Endothelial cell (in vitro differentiated cells): ENCODE measurements around the gene CD59. TPM values are rescaled to one million over a fixed set of nuclear protein-coding genes. Genes with fewer than 3 reads are reported as not detected.

ENCODE experiments used
- DNase-seq: peaks from one replicate; pipeline ENCODE4 v3.0.0; 2021; ENCODE audit warnings: low spot score
- H3K27ac Mint-ChIP-seq: one replicate; pipeline ENCODE4 v1.8.0; 2021; ENCODE audit warnings: mixed read lengths, inconsistent platforms; ENCODE audit not compliant: unreplicated experiment
- H3K27me3 Mint-ChIP-seq: one replicate; pipeline ENCODE4 v1.8.0; 2021; ENCODE audit warnings: mild to moderate bottlenecking, moderate library complexity, mixed read lengths, inconsistent platforms; ENCODE audit not compliant: unreplicated experiment
- H3K36me3 Mint-ChIP-seq: one replicate; pipeline ENCODE4 v1.8.0; 2021; ENCODE audit warnings: mild to moderate bottlenecking, low read depth, mixed read lengths, inconsistent platforms; ENCODE audit not compliant: unreplicated experiment
- H3K4me1 Mint-ChIP-seq: one replicate; pipeline ENCODE4 v1.8.0; 2021; ENCODE audit warnings: mild to moderate bottlenecking, mixed read lengths, inconsistent platforms; ENCODE audit not compliant: unreplicated experiment
- H3K4me3 Mint-ChIP-seq: one replicate; pipeline ENCODE4 v1.8.0; 2021; ENCODE audit warnings: mild to moderate bottlenecking, mixed read lengths, inconsistent platforms; ENCODE audit not compliant: unreplicated experiment
- H3K9me3 Mint-ChIP-seq: one replicate; pipeline ENCODE4 v1.8.0; 2021; ENCODE audit warnings: mixed read lengths, inconsistent platforms; ENCODE audit not compliant: unreplicated experiment
- CTCF ChIP-seq: fragments of 200-600 bp; sonication (generic); IDR thresholded peaks from one replicate; pipeline ENCODE4 v1.5.0; 2021; ENCODE audit warnings: antibody characterized with exemption; ENCODE audit not compliant: unreplicated experiment
- total RNA-seq: library from RNA; stranded (reverse); fragmentation: NEBNext Ultra II Directional; extraction: Animal tissue kit (Norgen Biotek cat#: 25700); gene quantifications from one replicate; pipeline ENCODE4 v1.2.1, GENCODE V29; 2021; ENCODE audit not compliant: unreplicated experiment

Gene CD59
- total RNA-seq, 1 donor from 2014 or later, result 101 TPM

DNA sequence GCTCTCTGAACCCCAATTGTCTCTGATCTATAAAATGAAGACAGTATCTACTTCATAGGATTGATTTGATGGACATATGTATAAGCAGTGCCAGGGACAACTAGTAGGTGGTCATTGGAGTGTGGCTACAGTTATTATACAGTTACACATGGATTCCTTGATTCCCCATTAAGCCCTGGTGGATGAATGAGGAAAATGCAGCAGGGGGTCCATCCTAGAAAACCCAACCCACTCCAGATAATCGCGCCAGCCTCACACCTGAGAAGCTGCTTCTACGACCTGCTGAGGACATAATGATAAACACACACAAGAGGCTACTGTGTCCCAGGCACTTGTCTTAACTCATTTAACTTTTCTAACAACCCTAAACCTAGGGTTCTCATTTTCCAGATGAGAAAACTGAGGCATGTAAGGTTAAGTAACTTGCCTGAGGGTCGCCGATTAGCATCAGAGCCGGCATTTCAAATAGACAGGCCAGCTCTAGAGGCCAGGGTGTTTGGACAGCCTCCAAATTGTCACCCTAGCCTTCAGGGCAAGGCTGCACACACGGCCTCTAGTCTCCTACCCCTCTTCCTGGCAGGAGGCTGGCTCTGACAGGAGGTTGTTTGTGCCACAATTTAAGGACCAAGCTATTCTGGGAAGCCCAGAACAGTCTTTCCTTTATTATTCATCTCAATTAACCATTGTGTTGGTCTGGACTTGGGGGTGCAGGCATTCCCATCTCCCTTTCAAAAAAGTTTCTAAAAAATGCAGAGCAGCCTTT is 31.8 kb downstream of the CD59 start:
- H3K27ac Mint-ChIP-seq, result no peak overlapping the region
- no peak overlapping the region for H3K4me3 Mint-ChIP-seq
- H3K9me3 Mint-ChIP-seq, result no peaks in the 10 kb centered on the region
- H3K36me3 Mint-ChIP-seq, result no peaks in the 10 kb centered on the region
- peaks cover 21% of the 10 kb centered on the region for H3K4me1 Mint-ChIP-seq
- no peak for TF ChIP-seq CTCF
- no peak for DNase-seq
- peaks cover 12% of the 10 kb centered on the region for H3K27me3 Mint-ChIP-seq

- H3K4me3 Mint-ChIP-seq, result no peak overlapping the region
- no peak overlapping the region for H3K27ac Mint-ChIP-seq
- peaks cover 21% of the 10 kb centered on the region for H3K4me1 Mint-ChIP-seq
- H3K27me3 Mint-ChIP-seq, result peaks cover 12% of the 10 kb centered on the region
- no peak for TF ChIP-seq CTCF
- H3K9me3 Mint-ChIP-seq, result no peaks in the 10 kb centered on the region
- no peak for DNase-seq
- no peaks in the 10 kb centered on the region for H3K36me3 Mint-ChIP-seq
These were observed 32.4 kb downstream of the CD59 start for GRCh38 chr11:33703788-33704187.

GRCh38 chr11:33703234-33703633 is 33.0 kb downstream of the CD59 start:
- TF ChIP-seq CTCF, result no peak
- no peak for DNase-seq
- H3K27ac Mint-ChIP-seq, result no peak overlapping the region
- H3K27me3 Mint-ChIP-seq, result peaks cover 12% of the 10 kb centered on the region
- no peaks in the 10 kb centered on the region for H3K9me3 Mint-ChIP-seq
- peaks cover 21% of the 10 kb centered on the region for H3K4me1 Mint-ChIP-seq
- H3K36me3 Mint-ChIP-seq, result no peaks in the 10 kb centered on the region
- H3K4me3 Mint-ChIP-seq, result no peak overlapping the region

- H3K9me3 Mint-ChIP-seq, result no peaks in the 10 kb centered on the region
- H3K4me3 Mint-ChIP-seq, result peak overlapping the region; percentile 86
- DNase-seq, result no peak
- H3K4me1 Mint-ChIP-seq, result peaks cover 17% of the 10 kb centered on the region
- H3K27me3 Mint-ChIP-seq, result peaks cover 15% of the 10 kb centered on the region
- H3K36me3 Mint-ChIP-seq, result no peaks in the 10 kb centered on the region
- H3K27ac Mint-ChIP-seq, result peak overlapping the region; percentile 64
- TF ChIP-seq CTCF, result no peak
These were observed 34.7 kb downstream of the CD59 start for GRCh38 chr11:33701302-33702230.
